B cell (primary cell): Measurements from ENCODE around the gene ZNF184. TPM values are rescaled to one million over a fixed set of nuclear protein-coding genes. Genes with fewer than 3 reads are reported as not detected.
A peak's percentile ranks its signal among the peaks of the same experiment; 100 is the strongest.

Experiments
- ATAC-seq: fragments of 200-7000 bp; cut with Tn5 transposase; one replicate; pipeline ENCODE4 v1.10.0; 2021; ENCODE audit warnings: low read depth, mild to moderate bottlenecking, moderate number of reproducible peaks, moderate library complexity
- CTCF ChIA-PET: fragments of 350-600 bp; sonication (Branson Sonifier 250); formaldehyde crosslinking; loops from one replicate; lab custom pipeline; 2021; ENCODE audit warnings: antibody characterized with exemption, inconsistent platforms; lab: Charles Lee
- POLR2A ChIA-PET: fragments of 350-600 bp; sonication (Branson Sonifier 250); formaldehyde crosslinking; loops from one replicate; lab custom pipeline; 2021; ENCODE audit warnings: antibody characterized with exemption; lab: Charles Lee
- DNase-seq: peaks from one replicate; pipeline ENCODE4 v3.0.0; 2013
- H2AFZ ChIP-seq: 2 replicates; pipeline ENCODE4 v1.6.1; 2012; ENCODE audit warnings: mild to moderate bottlenecking, low read depth, low read length; ENCODE audit not compliant: insufficient read depth, poor library complexity, severe bottlenecking
- H3K27ac ChIP-seq, 2 donors: 1 replicate in 1 of 2; 2 replicates in 1 of 2; pipeline ENCODE4 v1.5.1; 2012 to 2013; ENCODE audit warnings: low read length in 2 of 2, mild to moderate bottlenecking in 2 of 2, moderate library complexity in 1 of 2
- H3K27me3 ChIP-seq, 4 experiments: fragments of 200-600 bp in 1 of 4; sonication (generic) in 1 of 4; replicated peaks in 1 of 4; 1 replicate in 2 of 4; 2 replicates in 2 of 4; pipeline versions ENCODE4 v1.6.1 to v1.7.0; 2013 to 2016; ENCODE audit warnings: low read length in 3 of 4, mild to moderate bottlenecking in 2 of 4, mixed read lengths in 1 of 4, moderate library complexity in 1 of 4; ENCODE audit not compliant: insufficient read depth in 4 of 4, control insufficient read depth in 3 of 4; ENCODE audit errors: control extremely low read depth in 1 of 4
- H3K36me3 ChIP-seq, 2 experiments: replicated peaks in 1 of 2; 1 replicate in 1 of 2; 2 replicates in 1 of 2; pipeline versions ENCODE4 v1.6.1 to v1.7.1; 2013; ENCODE audit warnings: low read length in 1 of 2; ENCODE audit not compliant: insufficient read depth in 2 of 2, control insufficient read depth in 1 of 2; ENCODE audit errors: control extremely low read depth in 1 of 2, extremely low read depth in 1 of 2
- H3K4me1 ChIP-seq, 2 donors: fragments of 200-600 bp in 1 of 2; sonication (generic) in 1 of 2; 1 replicate in 1 of 2; 2 replicates in 1 of 2; pipeline versions ENCODE4 v1.5.1 to v1.6.1; 2013 to 2017; ENCODE audit warnings: low read length in 2 of 2; ENCODE audit not compliant: control insufficient read depth in 2 of 2, insufficient read depth in 2 of 2
- H3K4me2 ChIP-seq: replicated peaks from 2 replicates; pipeline ENCODE3; 2012; ENCODE audit warnings: mild to moderate bottlenecking, low read depth, low read length; ENCODE audit not compliant: poor library complexity, severe bottlenecking
- H3K4me3 ChIP-seq, 5 experiments: fragments of 200-600 bp in 1 of 5; sonication (generic) in 1 of 5; 1 replicate in 3 of 5; 2 replicates in 2 of 5; pipeline versions ENCODE4 v1.5.1 to v1.7.0; 2011 to 2016; ENCODE audit warnings: low read length in 4 of 5, mild to moderate bottlenecking in 4 of 5, low read depth in 2 of 5, control low read depth in 1 of 5, moderate library complexity in 1 of 5; ENCODE audit not compliant: insufficient read depth in 1 of 5; ENCODE audit errors: control extremely low read depth in 1 of 5, extremely low read depth in 1 of 5
- H3K79me2 ChIP-seq: fragments of 200-600 bp; sonication (generic); one replicate; pipeline ENCODE4 v1.6.0; 2016; ENCODE audit warnings: low read length; ENCODE audit not compliant: control insufficient read depth, insufficient read depth
- H3K9ac ChIP-seq: fragments of 200-600 bp; sonication (generic); 2 replicates; pipeline ENCODE4 v1.6.1; 2017; ENCODE audit warnings: mild to moderate bottlenecking, low read length, moderate library complexity
- H3K9me3 ChIP-seq, 3 donors: one replicate each; pipeline versions ENCODE4 v1.6.1 to v1.7.1; 2013; ENCODE audit warnings: low read length in 2 of 3; ENCODE audit not compliant: control insufficient read depth in 2 of 3, insufficient read depth in 1 of 3; ENCODE audit errors: control extremely low read depth in 1 of 3
- H4K20me1 ChIP-seq: 2 replicates; pipeline ENCODE4 v1.6.0; 2012; ENCODE audit warnings: mild to moderate bottlenecking, low read length; ENCODE audit not compliant: insufficient read depth, control insufficient read depth, poor library complexity, severe bottlenecking
- H3K27ac Mint-ChIP-seq: one replicate; pipeline ENCODE4 v1.8.0; 2021; ENCODE audit warnings: mixed read lengths
- H3K27me3 Mint-ChIP-seq: one replicate; pipeline ENCODE4 v1.8.0; 2021; ENCODE audit warnings: mixed read lengths
- H3K4me1 Mint-ChIP-seq: one replicate; pipeline ENCODE4 v1.8.0; 2021; ENCODE audit warnings: mixed read lengths
- H3K4me3 Mint-ChIP-seq: one replicate; pipeline ENCODE4 v1.8.0; 2021; ENCODE audit warnings: mixed read lengths
- H3K9me3 Mint-ChIP-seq: one replicate; pipeline ENCODE4 v1.8.0; 2022; ENCODE audit warnings: mixed read lengths; ENCODE audit not compliant: insufficient read depth
- CTCF ChIP-seq: fragments of 200-600 bp; IDR thresholded peaks from one replicate; pipeline ENCODE4 v1.8.0; 2022; ENCODE audit warnings: antibody characterized with exemption, mild to moderate bottlenecking
- EZH2 ChIP-seq: IDR thresholded peaks from 2 replicates; pipeline ENCODE4 v1.6.1; 2012; ENCODE audit warnings: borderline replicate concordance, low read depth, mild to moderate bottlenecking, moderate library complexity, low read length; ENCODE audit not compliant: insufficient read depth, poor library complexity, severe bottlenecking
- WGBS: methylation state at CpG from one replicate; pipeline ENCODE4 v1.1.5; 2013; ENCODE audit warnings: missing lambda C conversion rate; ENCODE audit not compliant: insufficient coverage; 5-methylcytosine and 5-hydroxymethylcytosine counted together
- intact Hi-C: fragments of 100-400 bp; cut with micrococcal nuclease; formaldehyde crosslinking; loops from one replicate; pipeline ENCODE4 v1.10.0; 2022
- polyA plus RNA-seq: library from polyadenylated mRNA; depleted of rRNA; stranded (reverse); fragments of >200 nt; gene quantifications from 2 replicates; pipeline ENCODE4 v1.2.3, GENCODE V29; 2012
- total RNA-seq, 2 donors: library from RNA; stranded (reverse); fragments of 120-200 nt in 1 of 2; gene quantifications; 1 replicate in 1 of 2; 2 replicates in 1 of 2; pipeline versions ENCODE4 v1.2.3 to v1.2.4, GENCODE V29; 2013 to 2022

Gene ZNF184
- total and polyA plus RNA-seq, 2 donors (not counting 1 experiment from before 2014, with no cell fraction given) = 3.7 to 11.8 TPM

- ATAC-seq (peak; percentile 40), DNase-seq (no peak)
- H3K27ac ChIP-seq = peak overlapping the region in 1 of 2 donors; percentile 69
Observed at GRCh38 chr6:27517928-27518787, 45.3 kb upstream of the ZNF184 start.

More at GRCh38 chr6:27517928-27518787, 45.3 kb upstream of the ZNF184 start:
- Histone ChIP-seq H3K4me1 (peaks cover 8 to 19% of the 10 kb centered on the region in 2 donors), H3K9ac (peak overlapping the region; percentile 86), H3K27me3 (peaks cover 0 to 24% (median 16%) of the 10 kb centered on the region in 4 experiments), H3K4me3 (peak overlapping the region; percentile 67 to 89 (median 76)), H3K4me2 (peak overlapping the region; percentile 87), H2AFZ (peak overlapping the region; percentile 90), H4K20me1 (no peaks in the 10 kb centered on the region), H3K36me3 (no peaks in the 10 kb centered on the region), H3K9me3 (no peaks in the 10 kb centered on the region), H3K79me2 (no peaks in the 10 kb centered on the region)
- Mint-ChIP-seq H3K4me3 (peak overlapping the region; percentile 85), H3K27me3 (peaks cover 26% of the 10 kb centered on the region), H3K4me1 (peaks cover 15% of the 10 kb centered on the region), H3K27ac (no peak overlapping the region), H3K9me3 (no peaks in the 10 kb centered on the region)
- TF ChIP-seq CTCF = no peak
- no peak for TF ChIP-seq EZH2
- POLR2A ChIA-PET = interaction anchor here (0.6 to 1.6 kb wide), 6 partner anchors 39 to 1345 kb away, joined by 3 to 8 read pairs (median 4); partner anchors contain the start of gene ZNF184
- intact Hi-C loops = loop anchor here (1.0 to 2.0 kb wide), 5 partner anchors 15 to 385 kb away; partner anchors contain the start of gene POM121L2
- WGBS = 53% methylated on average over 11 of the region's 12 CpGs
- CTCF ChIA-PET = interaction anchor here (0.6 to 3.9 kb wide), 24 partner anchors 9 to 1183 kb away, joined by 3 to 44 read pairs (median 5); partner anchors contain the start of genes ZNF184 and ZNF391
